A549 (cell line): ENCODE data around the gene OR11H6. TPM values are rescaled to one million over a fixed set of nuclear protein-coding genes. Genes with fewer than 3 reads are reported as not detected.

Source experiments
- ATAC-seq, 2 experiments: fragments of 200-7000 bp in 1 of 2; fragments of >200 bp in 1 of 2; cut with Nextera tagmentation in 1 of 2; cut with Tn5 transposase in 1 of 2; 3 replicates each; pipeline versions ENCODE4 v1.8.0 to v1.9.1; 2018 to 2020; ENCODE audit warnings: mild to moderate bottlenecking in 1 of 2, moderate library complexity in 1 of 2
- CTCF ChIA-PET: fragments of 300-600 bp; sonication (Branson Sonifier 250); formaldehyde crosslinking; extraction: SDS; loops from one replicate; lab custom pipeline; 2021; ENCODE audit warnings: antibody characterized with exemption, inconsistent platforms; lab: Yijun Ruan, JAX
- POLR2A ChIA-PET: fragments of 350-600 bp; formaldehyde crosslinking; extraction: SDS; loops from one replicate; lab custom pipeline; 2021; ENCODE audit warnings: antibody characterized with exemption, inconsistent platforms; lab: Yijun Ruan, JAX
- DNase-seq, 2 experiments: peaks; one replicate each; pipeline versions ENCODE4 v3.0.0 to v3.0.0-alpha.2; 2011 to 2016; ENCODE audit warnings: low read depth in 1 of 2, low spot score in 1 of 2
- FAIRE-seq: peaks from 2 replicates; lab custom pipeline; 2011; peaks lifted over from hg19 to GRCh38; lab: Jason Lieb, UNC
- H3K27ac ChIP-seq, 2 experiments: fragments of >200 bp; sonication (Bioruptor Twin); formaldehyde crosslinking; 3 replicates each; pipeline ENCODE4 v1.5.1; 2016 to 2017
- H3K4me1 ChIP-seq: fragments of >200 bp; sonication (Bioruptor Twin); formaldehyde crosslinking; 3 replicates; pipeline ENCODE4 v1.6.1; 2016
- H3K4me2 ChIP-seq: fragments of >200 bp; sonication (Bioruptor Twin); formaldehyde crosslinking; 3 replicates; pipeline ENCODE4 v1.6.1; 2016
- H3K4me3 ChIP-seq: fragments of >200 bp; sonication (Bioruptor Twin); formaldehyde crosslinking; 3 replicates; pipeline ENCODE4 v1.5.1; 2016
- H3K9me3 ChIP-seq: fragments of >200 bp; sonication (Bioruptor Twin); formaldehyde crosslinking; 3 replicates; pipeline ENCODE4 v1.6.1; 2016
- BCL3 ChIP-seq: fragments of >200 bp; sonication (Bioruptor Twin); formaldehyde crosslinking; IDR thresholded peaks from 3 replicates; pipeline ENCODE4 v1.6.1; 2016
- BHLHE40 ChIP-seq: IDR thresholded peaks from 2 replicates; pipeline ENCODE4 v1.6.1; 2012; ENCODE audit warnings: low read depth, low read length, inconsistent platforms
- CBX2 ChIP-seq: fragments of 200-600 bp; sonication (generic); IDR thresholded peaks from 2 replicates; pipeline ENCODE4 v1.6.1; 2016; ENCODE audit warnings: low read depth, mild to moderate bottlenecking, borderline replicate concordance
- CBX8 ChIP-seq: fragments of 200-600 bp; sonication (generic); IDR thresholded peaks from 2 replicates; pipeline ENCODE4 v1.6.1; 2016
- CHD2 ChIP-seq: fragments of 150-350 bp; IDR thresholded peaks from 2 replicates; pipeline ENCODE4 v1.6.1; 2014; ENCODE audit warnings: low read length; ENCODE audit not compliant: partially characterized antibody
- EHF ChIP-seq: fragments of 250-450 bp; sonication (Bioruptor Pico); IDR thresholded peaks from 2 replicates; pipeline ENCODE4 v1.5.0; 2020; ENCODE audit warnings: mild to moderate bottlenecking
- ELK1 ChIP-seq: fragments of 150-350 bp; IDR thresholded peaks from 2 replicates; pipeline ENCODE4 v1.6.1; 2014; ENCODE audit warnings: low read depth, mild to moderate bottlenecking, low read length
- FOXS1 ChIP-seq: fragments of 250-450 bp; sonication (Bioruptor Pico); IDR thresholded peaks from 2 replicates; pipeline ENCODE4 v1.5.0; 2020; ENCODE audit warnings: mild to moderate bottlenecking, moderate library complexity
- HDAC2 ChIP-seq: fragments of 200-600 bp; sonication (generic); IDR thresholded peaks from 2 replicates; pipeline ENCODE4 v1.6.1; 2016
- JUN ChIP-seq, 2 experiments: fragments of >200 bp; sonication (Bioruptor Twin); formaldehyde crosslinking; IDR thresholded peaks; 2 replicates in 1 of 2; 3 replicates in 1 of 2; pipeline ENCODE4 v1.6.1; 2016 to 2017
- KDM1A ChIP-seq: fragments of 200-600 bp; sonication (generic); IDR thresholded peaks from 2 replicates; pipeline ENCODE4 v1.6.1; 2016; ENCODE audit warnings: low read depth, mild to moderate bottlenecking
- MAZ ChIP-seq: fragments of 150-350 bp; IDR thresholded peaks from 2 replicates; pipeline ENCODE4 v1.6.1; 2014; ENCODE audit warnings: antibody characterized with exemption, low read depth, low read length, borderline replicate concordance
- NPAS2 ChIP-seq: fragments of 250-450 bp; sonication (Bioruptor Pico); IDR thresholded peaks from 2 replicates; pipeline ENCODE4 v1.8.0; 2022; ENCODE audit warnings: mild to moderate bottlenecking, moderate library complexity, borderline replicate concordance
- PBX3 ChIP-seq: IDR thresholded peaks from 2 replicates; pipeline ENCODE4 v1.6.1; 2012
- PHF8 ChIP-seq: fragments of 200-600 bp; sonication (generic); IDR thresholded peaks from 2 replicates; pipeline ENCODE4 v1.6.1; 2016; ENCODE audit warnings: low read depth, mild to moderate bottlenecking, antibody characterized with exemption, moderate library complexity, borderline replicate concordance
- POLR2AphosphoS2 ChIP-seq: conservative IDR thresholded peaks from 2 replicates; pipeline ENCODE4 v1.6.1; 2012; ENCODE audit warnings: low read length, improper control_type of control experiment, inconsistent platforms
- RAD21 ChIP-seq, 2 experiments: fragments of >200 bp in 1 of 2; sonication (Bioruptor Twin) in 1 of 2; formaldehyde crosslinking in 1 of 2; IDR thresholded peaks in 1 of 2; conservative IDR thresholded peaks in 1 of 2; 2 replicates in 1 of 2; 3 replicates in 1 of 2; pipeline ENCODE4 v1.6.1; 2012 to 2018; ENCODE audit warnings: inconsistent platforms in 1 of 2
- REST ChIP-seq: fragments of 200-600 bp; sonication (generic); IDR thresholded peaks from 2 replicates; pipeline ENCODE4 v1.6.1; 2016; ENCODE audit warnings: antibody characterized with exemption, mild to moderate bottlenecking, moderate library complexity
- RFX5 ChIP-seq: fragments of 450-650 bp; IDR thresholded peaks from 2 replicates; pipeline ENCODE4 v1.7.1; 2014; ENCODE audit warnings: antibody characterized with exemption, mild to moderate bottlenecking, moderate library complexity
- SMC3 ChIP-seq: fragments of >200 bp; sonication (Bioruptor Twin); formaldehyde crosslinking; IDR thresholded peaks from 3 replicates; pipeline ENCODE4 v1.6.1; 2018; ENCODE audit warnings: inconsistent platforms
- ZNF302 ChIP-seq: fragments of 250-450 bp; sonication (Bioruptor Pico); IDR thresholded peaks from 2 replicates; pipeline ENCODE4 v1.9.0; 2021; ENCODE audit warnings: inconsistent platforms, mild to moderate bottlenecking, moderate library complexity
- WGBS: methylation state at CpG from one replicate; pipeline ENCODE4 v1.1.6; 2017; ENCODE audit errors: missing lambda C conversion rate; 5-methylcytosine and 5-hydroxymethylcytosine counted together
- polyA plus RNA-seq, 4 experiments: library from polyadenylated mRNA; depleted of rRNA in 3 of 4; stranded (reverse); fragments of >200 nt; fragmentation: RNase III in 1 of 4; extraction: RNeasy Plus Mini Kit Qiagen cat#74134 plus additional on column Dnase treatment in 1 of 4; gene quantifications; 2 replicates in 3 of 4; 3 replicates in 1 of 4; pipeline ENCODE4 v1.2.3, GENCODE V29; 2011 to 2017
- TF ChIP-seq, protein P1 (sequence below): IDR thresholded peaks from 2 replicates; pipeline ENCODE4 v1.6.1; 2012
- TF ChIP-seq, protein P2 (sequence below): fragments of 450-650 bp; IDR thresholded peaks from 2 replicates; pipeline ENCODE4 v1.6.1; 2014; ENCODE audit warnings: antibody characterized with exemption
- TF ChIP-seq, protein P3 (sequence below): fragments of 250-450 bp; sonication (Bioruptor Pico); IDR thresholded peaks from 2 replicates; pipeline ENCODE4 v1.5.0; 2020; ENCODE audit warnings: low read depth, mild to moderate bottlenecking, moderate library complexity
- TF ChIP-seq, protein P4 (sequence below): fragments of 250-450 bp; sonication (Bioruptor Pico); IDR thresholded peaks from 2 replicates; pipeline ENCODE4 v1.5.0; 2021; ENCODE audit warnings: mild to moderate bottlenecking, moderate library complexity, borderline replicate concordance

OR11H6 gene
- polyA plus RNA-seq, 2 of the 4 experiments (the other 2 are of a cell fraction), result not detected

GRCh38 chr14:20204721-20205120 is 18.8 kb upstream of the OR11H6 start:
- Histone ChIP-seq H3K4me1 (no peaks in the 10 kb centered on the region), H3K4me2 (no peak overlapping the region), H3K4me3 (no peak overlapping the region), H3K9me3 (no peaks in the 10 kb centered on the region; the same call in 2 of the 3 replicates), H3K27ac (no peak overlapping the region)
- TF ChIP-seq BHLHE40 (no peak), RAD21 (conservative IDR thresholded peaks at IDR 0.05 in 1 of 2, IDR thresholded peaks at IDR 0.05 in 1 of 2) (no peak), JUN (IDR thresholded peaks at IDR 0.05) (no peak), CHD2 (no peak), MAZ (no peak), BCL3 (no peak), POLR2AphosphoS2 (no peak), CBX8 (no peak), ZNF302 (CRISPR knock-in tag) (no peak), REST (no peak), FOXS1 (no peak)
- TF ChIP-seq, protein P1, sequence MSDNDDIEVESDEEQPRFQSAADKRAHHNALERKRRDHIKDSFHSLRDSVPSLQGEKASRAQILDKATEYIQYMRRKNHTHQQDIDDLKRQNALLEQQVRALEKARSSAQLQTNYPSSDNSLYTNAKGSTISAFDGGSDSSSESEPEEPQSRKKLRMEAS, result no peak
- TF ChIP-seq, protein P2, sequence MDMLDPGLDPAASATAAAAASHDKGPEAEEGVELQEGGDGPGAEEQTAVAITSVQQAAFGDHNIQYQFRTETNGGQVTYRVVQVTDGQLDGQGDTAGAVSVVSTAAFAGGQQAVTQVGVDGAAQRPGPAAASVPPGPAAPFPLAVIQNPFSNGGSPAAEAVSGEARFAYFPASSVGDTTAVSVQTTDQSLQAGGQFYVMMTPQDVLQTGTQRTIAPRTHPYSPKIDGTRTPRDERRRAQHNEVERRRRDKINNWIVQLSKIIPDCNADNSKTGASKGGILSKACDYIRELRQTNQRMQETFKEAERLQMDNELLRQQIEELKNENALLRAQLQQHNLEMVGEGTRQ, result no peak
- TF ChIP-seq, protein P3, sequence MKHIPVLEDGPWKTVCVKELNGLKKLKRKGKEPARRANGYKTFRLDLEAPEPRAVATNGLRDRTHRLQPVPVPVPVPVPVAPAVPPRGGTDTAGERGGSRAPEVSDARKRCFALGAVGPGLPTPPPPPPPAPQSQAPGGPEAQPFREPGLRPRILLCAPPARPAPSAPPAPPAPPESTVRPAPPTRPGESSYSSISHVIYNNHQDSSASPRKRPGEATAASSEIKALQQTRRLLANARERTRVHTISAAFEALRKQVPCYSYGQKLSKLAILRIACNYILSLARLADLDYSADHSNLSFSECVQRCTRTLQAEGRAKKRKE (CRISPR knock-in tag), result no peak
- TF ChIP-seq, protein P4, sequence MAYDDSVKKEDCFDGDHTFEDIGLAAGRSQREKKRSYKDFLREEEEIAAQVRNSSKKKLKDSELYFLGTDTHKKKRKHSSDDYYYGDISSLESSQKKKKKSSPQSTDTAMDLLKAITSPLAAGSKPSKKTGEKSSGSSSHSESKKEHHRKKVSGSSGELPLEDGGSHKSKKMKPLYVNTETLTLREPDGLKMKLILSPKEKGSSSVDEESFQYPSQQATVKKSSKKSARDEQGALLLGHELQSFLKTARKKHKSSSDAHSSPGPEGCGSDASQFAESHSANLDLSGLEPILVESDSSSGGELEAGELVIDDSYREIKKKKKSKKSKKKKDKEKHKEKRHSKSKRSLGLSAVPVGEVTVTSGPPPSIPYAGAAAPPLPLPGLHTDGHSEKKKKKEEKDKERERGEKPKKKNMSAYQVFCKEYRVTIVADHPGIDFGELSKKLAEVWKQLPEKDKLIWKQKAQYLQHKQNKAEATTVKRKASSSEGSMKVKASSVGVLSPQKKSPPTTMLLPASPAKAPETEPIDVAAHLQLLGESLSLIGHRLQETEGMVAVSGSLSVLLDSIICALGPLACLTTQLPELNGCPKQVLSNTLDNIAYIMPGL (CRISPR knock-in tag), result no peak
- ChIA-PET CTCF (no interaction called here), POLR2A (no interaction called here)
- 28% methylated on average over 3 of the region's 3 CpGs for WGBS
- DNase-seq (no peak), ATAC-seq (no peak), FAIRE-seq (no peak)

- FAIRE-seq, result no peak
- H3K4me1 ChIP-seq, result no peaks in the 10 kb centered on the region
- WGBS, result 77% methylated on average over 2 of the region's 2 CpGs
- ChIA-PET CTCF (no interaction called here), POLR2A (no interaction called here)
- no peak for DNase-seq
- no peak for ATAC-seq
- no peak overlapping the region for H3K4me2 ChIP-seq
- H3K4me3 ChIP-seq, result no peak overlapping the region
- H3K9me3 ChIP-seq, result peaks cover under 1% of the 10 kb centered on the region; the same call in 1 of the 3 replicates
- no peak overlapping the region for H3K27ac ChIP-seq
- TF ChIP-seq POLR2AphosphoS2 (no peak), CBX2 (no peak), HDAC2 (no peak), PHF8 (no peak), ELK1 (no peak), SMC3 (no peak), BCL3 (no peak), MAZ (no peak), EHF (CRISPR knock-in tag) (no peak), PBX3 (no peak), KDM1A (no peak), FOXS1 (no peak), RFX5 (no peak), NPAS2 (CRISPR knock-in tag) (no peak)
Measured at GRCh38 chr14:20209595-20209994, 13.9 kb upstream of the OR11H6 start.
